GM19452 (cell line): ENCODE measurements around the gene ZCWPW1.

Experiments used
- ATAC-seq: cut with Tn5 transposase; IDR thresholded peaks from one replicate; pipeline ENCODE4 v1.9.1; 2021; ENCODE audit not compliant: unreplicated experiment

Gene ZCWPW1

DNA sequence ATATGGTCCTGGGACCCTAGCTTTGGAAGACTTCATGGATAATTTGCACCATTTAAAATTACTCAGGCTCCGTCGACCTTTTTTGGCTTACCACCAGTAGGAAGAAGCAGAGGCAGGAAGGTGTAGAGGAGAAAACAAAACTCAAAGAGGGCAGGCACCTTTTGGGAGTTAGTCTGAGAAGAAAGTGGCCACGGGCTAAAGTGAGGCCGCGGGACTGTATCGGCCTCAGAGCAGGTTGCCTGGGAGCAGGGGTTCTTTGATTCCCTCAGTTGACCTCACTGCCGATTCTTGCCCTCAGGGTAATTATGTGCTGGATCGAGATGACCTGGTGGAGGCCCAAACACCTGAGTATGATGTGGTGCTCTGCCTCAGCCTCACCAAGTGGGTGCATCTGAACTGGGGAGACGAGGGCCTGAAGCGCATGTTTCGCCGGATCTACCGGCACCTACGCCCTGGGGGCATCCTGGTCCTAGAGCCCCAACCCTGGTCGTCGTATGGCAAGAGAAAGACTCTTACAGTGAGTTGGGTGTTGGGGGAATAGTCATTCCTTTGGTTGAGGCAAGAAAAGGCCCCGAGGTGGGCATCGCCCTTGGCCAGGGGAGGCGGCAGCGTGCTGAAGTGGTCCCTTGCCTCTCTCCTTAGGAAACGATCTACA is 4.2 kb upstream of the ZCWPW1 start:
- ATAC-seq: no peak

DNA sequence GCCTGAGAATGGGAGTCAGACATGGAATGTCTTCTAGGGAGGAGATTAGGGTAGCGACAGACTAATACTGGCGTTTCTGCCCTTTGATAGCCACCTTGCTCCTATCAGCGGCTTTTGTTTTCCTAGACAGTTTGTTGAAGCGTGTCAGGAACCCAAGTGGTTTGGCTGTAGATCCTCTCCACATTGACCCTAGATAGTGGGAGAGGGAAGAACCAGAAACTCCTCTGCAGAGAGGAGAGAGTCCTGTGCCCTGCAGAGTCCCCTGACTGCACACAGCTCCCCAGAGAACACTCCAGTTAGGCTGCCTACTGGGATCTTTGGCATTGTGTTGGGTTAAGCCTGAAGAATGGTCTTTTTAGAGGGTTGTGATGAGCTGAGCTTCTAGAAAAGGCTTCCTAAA is 3.5 kb upstream of the ZCWPW1 start:
- ATAC-seq: no peak

GRCh38 chr7:100431286-100431735 is 2.8 kb upstream of the ZCWPW1 start:
- no peak for ATAC-seq

- no peak for ATAC-seq
Observed at GRCh38 chr7:100430493-100431285, 2.2 kb upstream of the ZCWPW1 start.

DNA sequence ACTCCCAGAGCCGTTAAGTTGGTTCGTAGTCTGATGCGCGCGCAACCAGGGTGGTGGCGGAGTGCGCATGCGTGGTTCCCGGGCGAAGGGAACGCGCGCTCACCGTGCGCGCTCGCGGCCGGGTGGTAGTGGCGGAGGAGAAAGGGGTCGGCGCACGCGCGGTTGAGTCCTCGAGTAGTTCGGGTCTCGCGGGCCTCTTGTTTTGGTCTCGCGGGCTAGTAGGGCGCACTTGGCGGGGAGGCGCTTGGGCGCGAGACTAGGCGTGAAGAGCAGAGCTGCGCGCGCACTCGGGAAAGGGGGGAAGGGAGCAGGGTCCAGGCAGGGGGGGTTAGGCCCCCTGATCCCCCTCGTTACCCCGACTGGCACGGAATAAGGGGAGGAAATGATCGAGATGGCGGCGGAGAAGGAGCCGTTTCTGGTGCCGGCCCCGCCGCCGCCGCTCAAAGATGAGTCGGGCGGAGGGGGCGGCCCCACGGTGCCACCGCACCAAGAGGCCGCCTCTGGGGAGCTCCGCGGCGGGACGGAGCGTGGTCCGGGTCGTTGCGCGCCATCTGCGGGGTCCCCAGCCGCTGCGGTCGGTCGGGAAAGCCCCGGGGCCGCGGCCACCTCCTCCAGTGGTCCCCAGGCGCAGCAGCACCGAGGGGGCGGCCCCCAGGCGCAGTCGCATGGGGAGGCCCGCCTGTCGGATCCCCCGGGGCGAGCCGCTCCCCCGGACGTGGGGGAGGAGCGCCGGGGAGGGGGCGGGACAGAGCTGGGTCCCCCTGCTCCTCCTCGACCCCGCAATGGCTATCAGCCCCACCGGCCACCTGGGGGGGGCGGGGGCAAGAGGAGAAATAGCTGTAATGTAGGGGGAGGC is 1.4 kb upstream of the ZCWPW1 start, which contains the start of gene MEPCE:
MEPCE (plus strand) TSS at position 195 of the 856 bp plus-strand sequence; CDS start at position 383, 188 bp downstream.
- peak; percentile 35 for ATAC-seq

DNA sequence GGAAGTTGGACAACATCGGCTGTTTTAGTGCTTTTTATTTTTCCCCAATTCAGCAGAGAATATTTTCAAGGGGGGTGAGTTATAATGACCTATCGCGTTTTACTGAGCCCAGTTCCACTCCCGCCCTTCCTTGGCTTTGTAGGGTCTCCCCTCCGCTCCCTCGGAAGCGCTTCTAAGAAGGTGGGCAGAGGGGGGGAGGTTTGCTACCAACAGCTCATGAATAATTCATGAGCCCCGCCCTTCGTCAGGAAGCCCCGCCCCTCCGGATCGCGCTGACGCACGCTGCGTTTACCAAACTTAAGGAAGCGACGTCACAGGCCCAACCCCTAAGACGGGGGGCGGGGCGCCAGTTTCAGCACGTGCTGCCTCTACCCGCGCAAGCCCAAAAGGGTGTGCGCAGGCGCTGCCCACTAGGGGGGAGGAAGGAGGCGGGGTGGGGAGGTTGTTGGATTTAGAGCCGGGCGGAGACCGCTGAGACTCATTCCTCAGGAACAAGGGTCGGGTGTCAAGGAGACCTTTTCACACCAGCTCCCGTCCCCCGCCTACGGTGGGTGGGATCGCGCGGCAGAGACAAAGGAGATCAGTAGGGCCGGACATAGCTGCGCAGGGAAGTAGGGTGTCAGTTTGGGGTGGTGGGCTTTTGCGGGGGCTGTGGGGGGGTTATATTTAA is 599 bp upstream of the ZCWPW1 start:
- peak; percentile 46 for ATAC-seq

DNA sequence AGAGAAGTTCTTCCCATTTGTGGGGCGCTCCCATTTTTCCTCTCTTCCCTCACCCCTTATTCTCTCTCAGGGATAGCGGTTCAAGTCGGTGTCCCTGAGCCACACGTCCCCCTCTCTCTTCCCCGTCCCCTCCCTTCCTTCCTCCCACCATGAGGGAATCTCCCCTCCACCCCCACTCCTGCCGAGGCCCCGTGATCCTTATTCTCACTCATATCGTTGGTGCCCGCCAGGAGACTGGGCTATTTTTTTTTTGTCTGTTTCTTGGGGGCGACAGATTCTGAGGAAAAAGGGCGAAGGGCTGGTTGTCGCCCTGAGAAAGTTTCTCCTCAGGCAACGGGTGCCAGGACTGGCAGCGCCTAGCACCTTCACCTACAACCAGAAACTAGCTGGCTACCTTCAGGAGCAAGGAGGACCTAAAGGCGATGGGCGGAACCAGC is 723 bp downstream of the ZCWPW1 start:
- no peak for ATAC-seq

- ATAC-seq: no peak
Observed at GRCh38 chr7:100426516-100426915, 2.0 kb downstream of the ZCWPW1 start.

GRCh38 chr7:100425347-100425746 is 3.2 kb downstream of the ZCWPW1 start:
- no peak for ATAC-seq

- ATAC-seq: no peak
Observed at GRCh38 chr7:100423315-100423714, 5.2 kb downstream of the ZCWPW1 start.

GRCh38 chr7:100419660-100420226 is 8.8 kb downstream of the ZCWPW1 start:
- ATAC-seq: no peak

- ATAC-seq: no peak
Observed at GRCh38 chr7:100418930-100419659, 9.4 kb downstream of the ZCWPW1 start.

DNA sequence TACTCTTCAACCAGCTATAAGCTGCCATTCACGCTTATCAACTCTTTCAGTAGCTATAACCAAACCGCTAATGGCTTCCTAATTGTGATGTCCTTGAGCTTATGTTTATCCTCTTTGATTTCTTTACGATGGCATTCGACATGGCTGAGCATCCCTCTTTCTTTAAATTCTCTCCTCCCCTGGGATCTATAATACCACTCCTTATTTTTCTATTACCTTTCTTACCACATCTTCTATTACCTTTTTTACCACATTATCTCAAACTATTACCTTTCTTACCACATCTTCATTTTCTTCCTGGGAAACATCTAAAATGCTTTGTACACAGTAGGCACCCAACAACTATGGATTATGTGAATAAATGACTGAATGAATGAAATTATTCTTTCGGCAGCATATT is 13.1 kb downstream of the ZCWPW1 start:
- ATAC-seq: no peak

DNA sequence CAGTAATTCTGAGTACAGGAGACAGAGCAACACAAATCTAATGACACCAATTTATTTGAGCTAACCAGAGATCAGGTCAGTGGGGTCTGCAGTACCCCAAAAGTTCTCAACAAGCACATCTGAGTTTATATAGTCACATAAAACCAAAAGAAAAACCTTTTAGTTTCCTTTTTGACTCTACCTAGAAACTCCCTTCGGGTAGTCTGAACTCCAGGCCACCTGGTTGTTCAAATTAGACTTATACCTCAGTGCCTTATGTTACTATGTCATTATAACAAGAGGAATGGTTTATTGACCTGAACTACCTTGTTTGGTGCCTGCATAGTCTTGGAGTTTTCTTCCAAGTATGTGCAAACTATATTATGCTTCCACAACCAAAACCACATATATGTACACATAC is 14.6 kb downstream of the ZCWPW1 start:
- no peak for ATAC-seq

- ATAC-seq: no peak
Observed at GRCh38 chr7:100413346-100413745, 15.2 kb downstream of the ZCWPW1 start.

DNA sequence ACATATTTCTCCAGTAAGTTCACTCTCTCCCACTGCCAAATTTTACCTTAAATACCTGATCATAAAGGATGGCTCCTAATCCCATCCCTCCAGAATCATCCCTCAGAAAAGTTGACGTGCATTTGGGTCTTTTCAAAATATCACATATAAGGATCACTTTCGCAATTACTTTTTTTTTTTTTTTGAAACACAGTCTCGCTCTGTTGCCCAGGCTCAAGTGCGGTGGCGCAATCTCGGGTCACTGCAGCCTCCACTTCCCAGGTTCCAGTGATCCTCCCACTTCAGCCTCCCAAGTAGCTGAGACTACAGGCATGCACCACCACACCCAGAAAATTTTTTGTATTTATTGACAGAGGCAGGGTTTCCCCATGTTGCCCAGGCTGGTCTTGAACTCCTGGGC is 17.4 kb downstream of the ZCWPW1 start:
- ATAC-seq: no peak

GRCh38 chr7:100407285-100408180 is 21.0 kb downstream of the ZCWPW1 start:
- ATAC-seq: no peak

DNA sequence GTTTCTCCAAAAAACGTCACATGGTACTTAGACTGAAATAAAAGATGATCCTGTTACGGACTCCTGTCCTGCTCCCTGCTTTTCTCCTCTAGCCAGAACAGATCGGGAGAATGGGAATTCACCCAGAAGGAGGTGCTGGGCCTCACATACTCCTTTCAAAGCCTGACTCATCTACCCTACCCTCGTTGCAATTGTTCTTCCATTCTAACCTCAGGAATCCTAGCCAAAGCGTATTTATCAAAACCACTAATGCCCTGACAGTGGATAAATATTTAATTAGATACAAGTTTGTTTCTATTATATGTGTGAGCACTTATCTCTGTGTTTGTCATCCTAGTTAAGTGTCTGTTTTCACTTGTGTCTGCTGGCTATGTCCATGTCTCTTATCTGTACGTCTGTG is 21.7 kb downstream of the ZCWPW1 start:
- no peak for ATAC-seq

DNA sequence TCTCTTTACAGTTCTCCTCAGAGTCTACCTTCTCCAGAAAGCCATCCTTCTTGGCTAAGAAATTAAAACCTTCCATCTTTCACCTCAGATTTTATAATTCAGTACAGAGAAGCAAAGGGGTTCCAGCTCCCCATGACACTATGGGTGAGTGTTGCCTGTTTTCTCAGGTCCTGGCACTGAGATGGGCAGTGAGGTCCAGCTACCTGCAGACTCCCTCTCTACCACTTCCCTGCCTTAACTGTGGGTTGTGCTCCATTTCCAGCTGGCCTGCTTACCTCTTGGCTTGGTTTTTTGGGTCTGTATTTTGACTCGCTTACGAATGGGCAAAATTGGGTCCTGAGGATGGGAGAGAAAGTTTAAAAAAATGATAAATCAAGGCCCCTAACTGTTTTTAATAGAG is 26.3 kb downstream of the ZCWPW1 start:
- no peak for ATAC-seq
